HL-60 (cell line): ENCODE measurements around the gene BRAF.

Experiments used
- DNase-seq, 2 experiments: peaks; one replicate each; pipeline ENCODE4 v3.0.0-alpha.2; 2010 to 2020; ENCODE audit warnings: low read depth in 1 of 2, low spot score in 1 of 2
- H3K27ac ChIP-seq: fragments of 250-450 bp; sonication (Bioruptor Pico); replicated peaks from 2 replicates; pipeline ENCODE4 v1.5.1; 2020; ENCODE audit warnings: mild to moderate bottlenecking, moderate library complexity
- H3K27me3 ChIP-seq: fragments of 250-450 bp; sonication (Bioruptor Pico); 2 replicates; pipeline ENCODE4 v1.5.1; 2021; ENCODE audit warnings: mild to moderate bottlenecking, moderate library complexity; ENCODE audit not compliant: insufficient read depth, poor library complexity, severe bottlenecking
- H3K4me3 ChIP-seq: replicated peaks from 2 replicates; pipeline ENCODE4 v1.5.1; 2011; ENCODE audit warnings: mild to moderate bottlenecking, control low read depth, low read length; ENCODE audit not compliant: insufficient read depth
- CTCF ChIP-seq: IDR thresholded peaks from one replicate; pipeline ENCODE4 v1.5.1; 2011; ENCODE audit warnings: low read length, control low read depth, inconsistent platforms; ENCODE audit not compliant: insufficient read depth
- GABPA ChIP-seq: IDR thresholded peaks from 2 replicates; pipeline ENCODE4 v1.6.1; 2012; ENCODE audit warnings: low read depth
- POLR2AphosphoS5 ChIP-seq: IDR thresholded peaks from 2 replicates; pipeline ENCODE4 v1.6.1; 2012; ENCODE audit warnings: low read depth
- REST ChIP-seq: IDR thresholded peaks from 2 replicates; pipeline ENCODE4 v1.6.1; 2012; ENCODE audit warnings: low read depth; ENCODE audit not compliant: insufficient replicate concordance
- SPI1 ChIP-seq: IDR thresholded peaks from 2 replicates; pipeline ENCODE4 v1.6.1; 2012; ENCODE audit warnings: low read depth, mild to moderate bottlenecking, borderline replicate concordance

BRAF gene

GRCh38 chr7:140902303-140902953 lies 22.3 kb downstream of the BRAF start:
- Histone ChIP-seq H3K4me3 (no peak overlapping the region), H3K27ac (no peak overlapping the region), H3K27me3 (no peaks in the 10 kb centered on the region)
- TF ChIP-seq CTCF (no peak), SPI1 (no peak), POLR2AphosphoS5 (no peak), REST (no peak), GABPA (no peak)
- no peak for DNase-seq

- no peak overlapping the region for H3K27ac ChIP-seq
- H3K4me3 ChIP-seq, result no peak overlapping the region
- no peaks in the 10 kb centered on the region for H3K27me3 ChIP-seq
- DNase-seq, result no peak
- no peak for TF ChIP-seq SPI1
- no peak for TF ChIP-seq CTCF
- TF ChIP-seq GABPA, result no peak
- no peak for TF ChIP-seq REST
- TF ChIP-seq POLR2AphosphoS5, result no peak
Measured at GRCh38 chr7:140901941-140902302, 22.8 kb downstream of the BRAF start.

- Histone ChIP-seq H3K27ac (no peak overlapping the region), H3K27me3 (no peaks in the 10 kb centered on the region), H3K4me3 (no peak overlapping the region)
- DNase-seq, result no peak
- TF ChIP-seq SPI1, result no peak
- no peak for TF ChIP-seq POLR2AphosphoS5
- TF ChIP-seq GABPA, result no peak
- no peak for TF ChIP-seq CTCF
- no peak for TF ChIP-seq REST
Measured at GRCh38 chr7:140899883-140900282, 24.8 kb downstream of the BRAF start.
